Neuronal stem cell (in vitro differentiated cells): Measurements from ENCODE around the gene CDK14.

Source experiments
- DNase-seq: peaks from one replicate; pipeline ENCODE4 v3.0.0-alpha.2; 2013; ENCODE audit warnings: low spot score
- H2AFZ ChIP-seq: one replicate; pipeline ENCODE4 v1.6.1; 2013; ENCODE audit warnings: mild to moderate bottlenecking, low read length, inconsistent platforms
- H2AK5ac ChIP-seq: 2 replicates; pipeline ENCODE4 v1.6.1; 2013; ENCODE audit warnings: low read depth, mild to moderate bottlenecking, inconsistent platforms, low read length, moderate library complexity, mixed read lengths
- H2BK120ac ChIP-seq: 2 replicates; pipeline ENCODE4 v1.6.1; 2013; ENCODE audit warnings: low read depth, mild to moderate bottlenecking, inconsistent platforms, low read length, moderate library complexity, mixed read lengths
- H2BK12ac ChIP-seq: one replicate; pipeline ENCODE4 v1.6.1; 2013; ENCODE audit warnings: low read length, inconsistent platforms
- H2BK15ac ChIP-seq: 2 replicates; pipeline ENCODE4 v1.6.1; 2013; ENCODE audit warnings: mild to moderate bottlenecking, low read length, inconsistent platforms, mixed read lengths
- H2BK5ac ChIP-seq: one replicate; pipeline ENCODE4 v1.6.1; 2013; ENCODE audit warnings: inconsistent platforms, mild to moderate bottlenecking, low read length, moderate library complexity
- H3K14ac ChIP-seq: one replicate; pipeline ENCODE4 v1.6.1; 2013; ENCODE audit warnings: low read length, inconsistent platforms
- H3K18ac ChIP-seq: 2 replicates; pipeline ENCODE4 v1.6.1; 2013; ENCODE audit warnings: low read length, inconsistent platforms
- H3K23ac ChIP-seq: 2 replicates; pipeline ENCODE4 v1.6.1; 2013; ENCODE audit warnings: low read depth, mild to moderate bottlenecking, mixed read lengths, low read length, inconsistent platforms; ENCODE audit not compliant: poor library complexity
- H3K27ac ChIP-seq: replicated peaks from 3 replicates; pipeline ENCODE4 v1.5.1; 2013; ENCODE audit warnings: low read length, inconsistent platforms
- H3K27me3 ChIP-seq, 3 experiments: 2 replicates each; pipeline ENCODE4 v1.6.1; 2013; ENCODE audit warnings: low read length in 3 of 3, mild to moderate bottlenecking in 2 of 3, inconsistent platforms in 1 of 3, low read depth in 1 of 3, mixed read lengths in 1 of 3, moderate library complexity in 1 of 3; ENCODE audit not compliant: control insufficient read depth in 3 of 3, insufficient read depth in 3 of 3
- H3K36me3 ChIP-seq, 2 donors: replicated peaks in 1 of 2; 2 replicates each; pipeline ENCODE4 v1.6.1; 2013; ENCODE audit warnings: low read length in 2 of 2; ENCODE audit not compliant: control insufficient read depth in 2 of 2, insufficient read depth in 2 of 2
- H3K4ac ChIP-seq: 2 replicates; pipeline ENCODE4 v1.6.1; 2013; ENCODE audit warnings: inconsistent platforms, mild to moderate bottlenecking, low read length, moderate library complexity
- H3K4me1 ChIP-seq, 2 donors: 1 replicate in 1 of 2; 2 replicates in 1 of 2; pipeline ENCODE4 v1.6.1; 2013; ENCODE audit warnings: low read length in 2 of 2, low read depth in 1 of 2; ENCODE audit not compliant: control insufficient read depth in 2 of 2, insufficient read depth in 1 of 2
- H3K4me2 ChIP-seq: one replicate; pipeline ENCODE4 v1.6.1; 2013; ENCODE audit warnings: mild to moderate bottlenecking, low read length, inconsistent platforms; ENCODE audit not compliant: insufficient read depth, poor library complexity, severe bottlenecking
- H3K4me3 ChIP-seq, 2 donors: 2 replicates each; pipeline ENCODE4 v1.5.1; 2013; ENCODE audit warnings: low read length in 2 of 2, mild to moderate bottlenecking in 2 of 2, inconsistent platforms in 1 of 2, moderate library complexity in 1 of 2
- H3K79me1 ChIP-seq: one replicate; pipeline ENCODE4 v1.6.1; 2013; ENCODE audit warnings: low read depth, mild to moderate bottlenecking, inconsistent platforms, low read length, moderate library complexity
- H3K9ac ChIP-seq: one replicate; pipeline ENCODE4 v1.6.1; 2013; ENCODE audit warnings: mild to moderate bottlenecking, low read depth, low read length, inconsistent platforms; ENCODE audit not compliant: poor library complexity
- H3K9me3 ChIP-seq, 2 donors: replicated peaks in 1 of 2; 2 replicates each; pipeline versions ENCODE3 to v1.6.1; 2013; ENCODE audit warnings: low read length in 2 of 2, mild to moderate bottlenecking in 2 of 2, inconsistent platforms in 1 of 2, low read depth in 1 of 2, mixed read lengths in 1 of 2, moderate library complexity in 1 of 2; ENCODE audit not compliant: control insufficient read depth in 2 of 2, insufficient read depth in 1 of 2
- H4K8ac ChIP-seq: one replicate; pipeline ENCODE4 v1.6.1; 2013; ENCODE audit warnings: low read depth, mild to moderate bottlenecking, inconsistent platforms, low read length, moderate library complexity
- H4K91ac ChIP-seq: one replicate; pipeline ENCODE4 v1.6.1; 2013; ENCODE audit warnings: low read length, low read depth, mild to moderate bottlenecking, inconsistent platforms; ENCODE audit not compliant: poor library complexity
- WGBS, 2 donors: extraction: QIAGEN DNeasy Blood & Tissue Kit; methylation state at CpG; one replicate each; pipeline ENCODE4 v1.1.7; 2013; ENCODE audit warnings: missing lambda C conversion rate in 2 of 2, mixed read lengths in 1 of 2; ENCODE audit not compliant: insufficient read length in 2 of 2, insufficient replicate concordance in 1 of 2; ENCODE audit errors: extremely low coverage in 2 of 2; 5-methylcytosine and 5-hydroxymethylcytosine counted together

CDK14 gene

GRCh38 chr7:90613088-90613498 is 17.0 kb downstream of the CDK14 start:
- H3K9ac ChIP-seq = peak overlapping the region; percentile 21
- H2AFZ ChIP-seq = no peak overlapping the region
- H3K4me1 ChIP-seq = peaks cover 0 to 5% of the 10 kb centered on the region in 2 donors
- no peaks in the 10 kb centered on the region for H3K27me3 ChIP-seq
- H4K91ac ChIP-seq = no peak overlapping the region
- no peak overlapping the region for H3K27ac ChIP-seq
- no peak overlapping the region for H2BK5ac ChIP-seq
- DNase-seq = no peak
- no peak overlapping the region for H4K8ac ChIP-seq
- H3K4me3 ChIP-seq = no peak overlapping the region
- no peaks in the 10 kb centered on the region for H3K79me1 ChIP-seq
- no peak overlapping the region for H3K4ac ChIP-seq
- no peak overlapping the region for H3K14ac ChIP-seq
- no peak overlapping the region for H2BK12ac ChIP-seq
- no CpG with 5 or more reads among the region's 3 CpGs for WGBS, 2 donors
- H3K9me3 ChIP-seq = no peaks in the 10 kb centered on the region
- H2BK15ac ChIP-seq = no peak overlapping the region
- no peak overlapping the region for H3K23ac ChIP-seq
- no peak overlapping the region for H2BK120ac ChIP-seq
- peaks cover 0 to 14% of the 10 kb centered on the region in 2 donors for H3K36me3 ChIP-seq
- no peak overlapping the region for H3K18ac ChIP-seq
- no peak overlapping the region for H3K4me2 ChIP-seq
- no peak overlapping the region for H2AK5ac ChIP-seq

DNA sequence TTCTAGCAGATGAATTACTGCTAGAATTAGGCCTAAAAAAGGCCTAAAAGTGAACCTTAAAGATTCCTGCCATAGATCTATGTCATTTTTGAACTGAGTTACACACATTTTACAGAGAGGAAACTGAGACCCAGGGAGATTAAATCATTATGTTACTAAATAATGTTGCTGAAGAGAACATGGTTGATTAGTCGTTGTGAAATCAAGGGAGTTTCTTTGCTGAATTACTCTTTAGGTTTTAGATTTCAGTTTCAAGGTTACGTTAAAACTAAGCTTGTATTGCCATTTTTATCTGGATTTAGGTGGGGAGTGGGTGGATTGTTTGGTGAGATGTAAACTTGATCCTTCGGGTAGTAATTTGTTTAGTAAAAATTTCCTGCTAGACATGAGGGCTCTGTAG is 21.3 kb downstream of the CDK14 start:
- H3K14ac ChIP-seq = no peak overlapping the region
- H3K18ac ChIP-seq = no peak overlapping the region
- H3K79me1 ChIP-seq = peaks cover 2% of the 10 kb centered on the region
- H3K4me2 ChIP-seq = no peak overlapping the region
- H4K8ac ChIP-seq = no peak overlapping the region
- no peak overlapping the region for H3K4ac ChIP-seq
- no peak overlapping the region for H3K9ac ChIP-seq
- no peaks in the 10 kb centered on the region for H3K27me3 ChIP-seq
- H3K23ac ChIP-seq = no peak overlapping the region
- H2BK12ac ChIP-seq = no peak overlapping the region
- H3K4me1 ChIP-seq = peaks cover 0 to 10% of the 10 kb centered on the region in 2 donors
- H2BK120ac ChIP-seq = no peak overlapping the region
- H2AK5ac ChIP-seq = no peak overlapping the region
- H3K4me3 ChIP-seq = no peak overlapping the region
- no peak overlapping the region for H2BK15ac ChIP-seq
- H3K36me3 ChIP-seq = peaks cover 0 to 7% of the 10 kb centered on the region in 2 donors
- no peak for DNase-seq
- H2BK5ac ChIP-seq = no peak overlapping the region
- no peak overlapping the region for H2AFZ ChIP-seq
- no peak overlapping the region for H4K91ac ChIP-seq
- no peaks in the 10 kb centered on the region for H3K9me3 ChIP-seq
- 100% methylated on average over 1 of the region's 3 CpGs; no CpG with 5 or more reads in 1 of the 2 donors for WGBS, 2 donors
- H3K27ac ChIP-seq = no peak overlapping the region

DNA sequence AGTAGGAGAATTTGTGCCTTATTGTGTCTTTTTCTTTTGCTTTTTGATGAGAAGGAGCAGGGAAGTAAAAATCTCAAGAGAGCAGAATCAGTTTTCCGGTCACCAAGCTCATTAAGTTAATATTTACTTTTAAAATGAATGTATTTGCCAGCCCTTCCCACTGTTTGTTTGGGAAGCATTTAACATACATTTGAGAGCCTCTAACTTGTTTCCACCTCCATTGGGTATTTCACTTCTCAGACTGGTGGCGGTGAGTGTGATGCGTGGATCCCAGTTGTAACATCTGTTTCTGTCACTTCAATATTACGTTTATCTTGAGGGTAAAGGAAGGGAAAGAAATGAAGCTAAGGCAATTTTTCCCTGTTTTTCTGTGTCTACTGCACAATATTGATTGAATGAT is 22.8 kb downstream of the CDK14 start:
- no CpG with 5 or more reads among the region's 4 CpGs for WGBS, 2 donors
- no peak overlapping the region for H3K9ac ChIP-seq
- peaks cover 2 to 16% of the 10 kb centered on the region in 2 donors for H3K4me1 ChIP-seq

GRCh38 chr7:90621125-90621746 is 25.1 kb downstream of the CDK14 start:
- no peak overlapping the region for H3K4ac ChIP-seq

More for the DNA sequence above, 22.8 kb downstream of the CDK14 start:
- Histone ChIP-seq H3K14ac (no peak overlapping the region), H3K9me3 (no peaks in the 10 kb centered on the region), H2BK12ac (no peak overlapping the region), H2BK5ac (no peak overlapping the region), H3K4ac (no peak overlapping the region), H3K23ac (no peak overlapping the region), H2BK120ac (no peak overlapping the region), H3K27ac (no peak overlapping the region), H2AFZ (no peak overlapping the region), H4K91ac (no peak overlapping the region), H4K8ac (no peak overlapping the region), H3K27me3 (no peaks in the 10 kb centered on the region), H3K4me2 (no peak overlapping the region), H3K36me3 (peaks cover 0 to 4% of the 10 kb centered on the region in 2 donors), H2AK5ac (no peak overlapping the region), H2BK15ac (no peak overlapping the region), H3K18ac (no peak overlapping the region), H3K4me3 (no peak overlapping the region), H3K79me1 (peaks cover 2% of the 10 kb centered on the region)
- DNase-seq = no peak

More at GRCh38 chr7:90621125-90621746, 25.1 kb downstream of the CDK14 start:
- peaks cover 0 to 4% of the 10 kb centered on the region in 2 donors for H3K36me3 ChIP-seq
- no peak overlapping the region for H2BK5ac ChIP-seq
- peaks cover 2% of the 10 kb centered on the region for H3K79me1 ChIP-seq
- H2AFZ ChIP-seq = no peak overlapping the region
- no peak overlapping the region for H3K4me2 ChIP-seq
- no peak overlapping the region for H2BK120ac ChIP-seq
- DNase-seq = no peak
- no peaks in the 10 kb centered on the region for H3K9me3 ChIP-seq
- H2BK12ac ChIP-seq = no peak overlapping the region
- no peak overlapping the region for H4K91ac ChIP-seq
- no peak overlapping the region for H3K9ac ChIP-seq
- H3K27ac ChIP-seq = peak overlapping the region; percentile 10
- no peak overlapping the region for H3K18ac ChIP-seq
- no peak overlapping the region for H2AK5ac ChIP-seq
- H4K8ac ChIP-seq = no peak overlapping the region
- no peak overlapping the region for H3K23ac ChIP-seq
- WGBS, 2 donors = no CpG with 5 or more reads among the region's 2 CpGs
- no peaks in the 10 kb centered on the region for H3K27me3 ChIP-seq
- H3K14ac ChIP-seq = no peak overlapping the region
- no peak overlapping the region for H2BK15ac ChIP-seq
- peaks cover 10 to 24% of the 10 kb centered on the region in 2 donors for H3K4me1 ChIP-seq
- no peak overlapping the region for H3K4me3 ChIP-seq
